HG02759 (cell line): ENCODE measurements around the gene ZNF415.
A peak's percentile ranks its signal among the peaks of the same experiment; 100 is the strongest.
"Not testable (repeated sequence)": the region's sequence is repeated elsewhere in the genome, so short reads cannot be mapped to it uniquely, and the experiment has no call there.

Experiments used
- ATAC-seq: cut with Tn5 transposase; IDR thresholded peaks from one replicate; pipeline ENCODE4 v1.9.1; 2021; ENCODE audit warnings: mild to moderate bottlenecking, moderate library complexity; ENCODE audit not compliant: unreplicated experiment

Gene ZNF415

DNA sequence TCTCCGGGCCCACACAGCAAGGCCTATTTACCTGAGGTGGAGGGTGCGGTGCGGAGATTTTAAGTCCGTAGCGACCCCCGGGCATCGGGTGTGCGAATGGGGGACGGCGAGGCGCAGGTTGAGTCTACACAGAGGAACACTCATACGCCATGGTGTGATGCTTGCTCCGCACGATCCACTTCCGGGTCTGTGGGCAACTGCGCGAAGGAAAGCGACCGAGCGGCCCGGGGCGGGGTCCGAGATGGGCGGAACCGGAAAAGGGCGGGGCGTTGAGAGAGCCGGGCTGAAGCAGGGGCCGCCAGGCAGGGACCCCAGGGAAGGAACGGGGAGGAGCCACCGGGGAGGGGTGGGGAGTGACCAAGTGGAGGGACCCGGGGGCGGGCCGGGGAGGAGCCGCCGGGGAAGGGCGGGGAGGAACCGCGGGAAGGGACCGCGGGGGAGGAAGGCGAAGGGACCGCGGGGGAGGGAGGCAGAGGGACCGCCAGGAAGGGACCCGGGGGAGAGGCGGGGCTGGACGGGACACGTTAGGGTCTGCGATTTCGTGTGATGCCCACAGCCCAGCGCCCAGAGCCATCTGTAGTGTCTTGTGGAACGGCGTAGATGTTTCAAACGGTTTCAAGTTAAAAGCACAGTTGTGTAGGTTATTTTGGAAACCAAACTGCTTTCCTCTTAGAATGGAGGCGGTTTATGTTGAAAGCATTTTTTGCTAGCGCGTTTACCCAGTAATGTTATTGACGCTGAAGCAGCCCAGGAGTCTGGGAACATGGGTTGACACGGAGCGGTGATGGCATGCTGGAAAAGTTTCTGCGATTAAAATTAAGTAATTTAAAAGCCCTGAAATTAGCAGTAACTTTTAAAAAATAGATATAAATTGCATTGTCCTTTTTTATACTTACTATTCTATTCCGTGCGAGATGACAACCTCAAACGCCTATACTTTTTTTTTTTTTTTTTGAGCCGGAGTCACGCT, 29.2 kb downstream of the ZNF415 start, which contains the start of gene ZNF160:
ZNF160 (minus strand) TSS at position 189 of the 970 bp plus-strand sequence. CDS start 17,146 bp downstream, outside the sequence.
- ATAC-seq = peak; percentile 96

DNA sequence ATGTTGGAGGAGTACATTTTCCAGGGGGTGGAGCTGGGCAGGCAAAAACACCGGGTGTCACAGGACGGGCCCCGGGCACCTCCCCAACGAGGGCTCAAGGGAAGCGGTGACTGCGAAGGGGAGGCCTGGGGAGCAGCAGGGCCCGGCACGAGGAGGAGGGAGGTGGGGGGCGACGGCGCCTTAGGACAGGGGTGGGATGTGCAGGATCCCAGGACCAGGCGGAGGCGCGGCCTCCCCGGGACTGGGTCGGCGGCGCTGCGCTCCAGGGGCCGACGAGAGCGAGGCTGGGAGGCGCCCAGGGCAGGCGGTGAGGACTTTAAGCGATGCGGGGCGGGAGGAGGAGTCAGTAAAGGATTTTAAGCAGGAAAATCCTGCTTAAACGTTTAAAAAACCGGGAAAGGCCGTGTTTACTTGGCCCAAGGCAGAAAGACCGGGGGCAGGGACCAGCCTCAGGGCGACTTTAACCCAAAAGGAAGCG, 29.9 kb downstream of the ZNF415 start:
- ATAC-seq = peak; percentile 25

DNA sequence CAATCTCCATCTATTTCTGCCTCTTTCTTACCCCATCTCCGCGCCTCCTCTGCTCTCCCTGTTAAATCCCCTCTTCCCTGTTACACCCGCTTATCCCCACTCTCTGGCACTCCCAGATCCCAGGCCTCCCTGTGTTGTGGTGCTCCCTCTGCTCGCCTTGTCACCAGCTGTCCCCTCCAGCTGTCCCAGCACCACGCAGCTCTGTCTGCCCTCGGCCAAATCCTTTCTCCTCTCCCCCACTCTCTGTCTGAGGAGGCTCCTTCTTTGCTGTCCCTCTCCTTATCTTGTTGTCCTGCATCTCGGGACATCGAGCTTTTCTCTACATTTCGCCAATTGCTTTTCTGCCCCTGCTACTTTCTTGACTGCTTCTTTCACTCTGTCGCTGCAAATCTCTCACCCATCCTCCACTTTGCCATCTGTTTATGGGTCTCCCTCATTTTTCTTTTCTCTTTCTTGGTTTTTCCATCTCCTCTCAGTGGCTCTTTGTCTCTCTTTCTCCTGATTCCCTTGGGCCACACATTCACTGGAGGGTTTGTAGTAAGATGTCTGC, 30.4 kb downstream of the ZNF415 start:
- no peak for ATAC-seq

DNA sequence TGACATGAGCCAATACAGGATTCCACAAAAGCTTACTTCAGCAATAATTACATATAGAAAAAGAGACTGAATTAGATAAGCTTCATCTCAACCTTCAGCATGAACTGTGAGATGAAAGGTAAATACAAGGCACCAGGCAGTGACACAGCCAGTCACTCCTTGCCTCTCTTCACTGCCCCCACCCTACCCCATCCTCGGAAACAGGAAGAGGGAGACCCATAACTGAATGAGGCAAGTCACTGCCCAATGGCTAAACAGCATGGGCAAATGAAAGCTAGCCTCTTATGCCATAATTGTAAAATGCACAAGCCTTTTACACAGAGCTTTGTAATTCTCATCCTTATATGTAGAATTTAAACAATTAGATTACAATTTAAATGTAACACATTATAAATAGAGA, 31.2 kb downstream of the ZNF415 start:
- no peak for ATAC-seq

DNA sequence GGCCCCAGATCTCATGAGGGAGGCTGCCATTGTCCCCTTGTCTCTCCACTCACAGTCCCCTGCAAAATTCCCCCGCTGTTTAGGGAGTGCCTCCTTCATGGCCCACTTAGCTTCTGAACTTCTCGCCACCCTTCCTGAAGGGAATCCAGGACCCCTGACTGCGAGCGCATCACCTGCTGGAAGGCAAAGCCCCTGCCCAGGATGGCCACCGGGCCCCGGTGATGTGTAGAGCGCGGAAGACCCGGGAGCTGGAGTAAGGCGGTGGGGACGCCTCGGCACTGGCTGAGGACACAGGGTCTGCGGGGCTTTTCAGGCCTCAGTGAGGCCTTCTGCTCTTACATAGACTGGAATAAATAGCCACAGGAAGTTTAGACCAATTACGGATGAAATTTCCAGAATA, 34.1 kb downstream of the ZNF415 start:
- not testable (repeated sequence) for ATAC-seq

DNA sequence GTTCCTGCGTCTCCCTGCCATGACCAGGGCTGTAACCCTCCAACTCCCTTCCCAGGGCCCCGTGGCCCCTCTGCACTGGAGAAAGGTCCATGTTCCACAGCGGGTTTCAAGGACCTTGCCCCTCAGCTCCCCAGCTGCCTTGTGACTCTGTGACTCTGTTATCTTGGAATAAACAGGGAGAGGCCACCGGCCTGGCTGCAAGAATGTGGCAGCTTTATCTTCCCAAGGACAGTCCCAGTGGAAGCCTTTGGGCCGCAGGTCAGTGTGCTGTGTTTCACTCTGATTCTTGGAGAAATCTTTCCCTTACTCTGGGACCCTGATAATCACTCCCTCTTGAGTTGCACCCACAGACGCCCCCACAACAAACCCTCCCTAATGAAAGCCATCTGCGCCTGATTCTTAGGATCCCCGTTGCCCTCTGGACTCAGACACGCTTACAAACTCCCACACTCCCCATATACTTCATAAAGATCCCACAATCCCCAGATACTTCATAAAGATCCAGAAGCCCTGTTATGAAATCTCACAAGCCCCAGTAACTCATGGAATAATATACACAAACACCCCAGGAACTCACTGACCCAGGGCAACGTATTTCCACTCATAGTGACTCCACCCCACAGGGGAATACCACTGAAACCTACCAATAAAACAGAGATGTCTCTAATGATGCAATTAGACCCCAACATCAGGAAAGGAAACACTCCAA, 35.6 kb downstream of the ZNF415 start:
- not testable (repeated sequence) for ATAC-seq

DNA sequence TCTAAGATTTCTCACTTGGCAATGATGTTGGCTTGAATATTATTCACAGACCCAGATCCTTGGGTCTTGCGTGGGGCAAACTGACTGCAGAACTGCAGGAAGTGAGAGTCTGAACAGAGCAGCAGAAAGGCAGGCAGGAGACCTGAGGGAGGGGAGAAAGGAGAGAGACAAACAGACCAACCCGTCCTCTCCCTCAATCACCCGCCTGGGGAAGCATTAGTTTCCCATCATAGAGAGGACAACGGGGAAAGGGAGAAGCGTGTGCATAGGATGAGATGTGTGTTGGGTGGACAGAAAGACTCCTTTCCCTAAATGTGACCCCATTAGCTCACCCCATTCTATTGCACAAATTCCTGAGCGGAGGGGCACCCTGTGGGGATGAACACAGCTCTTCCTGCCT, 36.1 kb downstream of the ZNF415 start:
- ATAC-seq = not testable (repeated sequence)

DNA sequence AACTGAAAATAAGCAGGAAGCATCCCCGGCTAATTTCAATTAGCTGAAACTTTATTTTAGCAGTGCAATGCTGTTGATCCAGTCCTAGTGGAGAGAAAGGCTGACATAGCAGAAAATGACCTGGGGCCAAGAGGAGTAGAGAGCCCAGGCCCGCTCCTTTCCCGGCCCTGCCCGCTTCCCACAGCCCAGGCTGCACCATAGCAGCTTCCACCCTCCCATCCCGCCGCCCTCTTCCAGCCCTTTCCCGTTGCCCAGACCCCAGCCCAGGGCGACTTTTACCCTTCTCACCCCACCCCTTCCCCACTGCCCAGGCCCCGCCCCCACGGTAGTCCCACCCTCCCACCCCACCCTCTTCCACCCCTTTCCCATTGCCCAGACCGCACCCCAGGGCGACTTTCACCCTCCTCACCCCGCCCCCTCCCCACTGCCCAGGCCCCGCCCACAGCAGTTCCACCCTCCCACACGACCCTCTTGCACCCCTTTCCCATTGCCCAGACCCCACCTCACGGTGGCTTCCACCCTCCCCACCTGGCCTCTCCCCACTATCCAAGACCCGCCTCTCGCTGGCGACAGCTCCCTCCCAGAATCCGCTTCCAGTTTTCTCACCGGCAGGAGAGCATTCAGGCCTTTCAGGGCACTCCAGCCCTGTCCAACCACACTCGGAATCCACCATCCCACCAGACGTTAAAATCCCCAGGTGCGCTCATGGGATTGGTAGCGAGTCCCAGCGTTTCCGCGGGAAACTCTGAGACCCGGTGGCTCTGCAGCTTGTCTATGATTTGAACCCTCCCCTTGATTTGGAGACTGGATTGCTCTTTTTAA, 37.7 kb downstream of the ZNF415 start:
- no peak for ATAC-seq

DNA sequence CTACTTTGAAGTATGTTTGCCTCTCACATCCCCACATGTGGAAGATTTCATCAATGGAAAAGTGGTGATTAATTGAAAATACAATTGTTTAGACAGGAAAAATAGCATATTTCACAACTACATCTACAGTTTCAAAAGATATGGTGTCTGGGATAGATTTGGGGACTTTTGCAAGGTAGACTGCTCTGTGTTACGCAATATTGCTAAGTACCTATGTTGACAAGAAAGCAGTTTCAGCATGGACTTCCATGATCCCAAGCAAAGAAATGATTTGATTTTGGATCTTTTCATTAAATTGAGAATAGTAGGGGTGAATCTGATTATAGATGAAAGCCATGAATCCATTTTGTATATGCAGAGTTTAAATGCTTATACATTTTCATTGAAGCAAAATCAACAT, 40.0 kb downstream of the ZNF415 start:
- ATAC-seq = no peak

DNA sequence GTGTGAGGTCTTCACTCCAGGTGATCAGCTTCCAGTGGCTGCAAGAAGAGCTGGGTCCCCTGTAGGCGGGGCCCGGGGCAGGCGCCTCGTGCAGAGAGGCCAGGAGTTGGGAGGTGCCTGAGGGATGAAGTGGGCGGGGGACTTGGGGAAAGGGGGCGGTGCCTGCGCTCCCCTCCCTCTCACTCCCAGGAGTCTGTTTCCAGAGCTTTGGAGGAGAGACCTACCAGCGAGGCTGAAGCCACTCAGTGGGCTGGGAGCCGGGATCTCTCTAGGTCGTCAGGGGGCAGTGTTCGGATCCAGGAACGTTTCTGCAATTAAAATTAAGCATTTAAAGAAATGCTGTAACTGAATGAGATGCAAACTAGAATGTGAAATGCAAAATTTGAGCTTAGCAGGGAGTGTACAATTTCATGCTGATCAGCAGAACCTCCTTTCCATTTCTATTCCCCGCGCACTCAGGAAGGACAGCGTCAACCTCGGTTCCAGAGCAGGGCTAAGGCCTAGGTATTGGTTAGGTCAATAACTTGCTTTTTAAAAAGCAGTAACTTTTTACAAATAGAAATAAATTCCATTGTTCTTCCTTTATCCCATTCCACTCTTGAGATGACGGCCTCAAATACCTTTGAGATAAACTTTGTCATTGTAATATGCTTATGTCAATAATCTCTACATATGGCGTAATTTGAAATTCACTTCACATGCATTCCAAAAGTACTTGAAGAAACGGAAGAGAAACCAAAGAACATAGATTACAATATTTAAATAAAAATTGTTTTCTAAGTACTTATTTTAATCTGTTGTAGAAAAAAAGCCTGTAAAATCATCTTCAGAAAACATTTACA, 41.1 kb downstream of the ZNF415 start:
- no peak for ATAC-seq

DNA sequence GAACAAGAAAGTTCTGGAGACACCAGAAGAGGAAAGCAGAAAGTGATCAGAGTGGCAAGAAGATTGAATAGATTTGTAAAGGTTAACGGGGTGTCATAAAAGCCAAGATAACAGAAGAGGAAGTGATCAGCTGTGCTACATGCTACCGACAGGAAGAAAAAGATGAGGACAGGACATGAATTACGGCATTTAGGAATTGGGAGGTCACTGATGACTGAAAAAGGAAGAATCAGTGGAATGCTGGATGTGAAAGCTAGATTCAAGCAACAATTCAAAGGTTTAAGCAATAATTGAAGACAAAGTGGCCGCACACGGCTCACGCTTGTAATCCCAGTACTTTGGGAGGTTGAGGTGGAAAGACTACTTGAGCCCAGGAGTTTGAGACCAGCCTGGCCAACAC, 44.6 kb downstream of the ZNF415 start:
- no peak for ATAC-seq

DNA sequence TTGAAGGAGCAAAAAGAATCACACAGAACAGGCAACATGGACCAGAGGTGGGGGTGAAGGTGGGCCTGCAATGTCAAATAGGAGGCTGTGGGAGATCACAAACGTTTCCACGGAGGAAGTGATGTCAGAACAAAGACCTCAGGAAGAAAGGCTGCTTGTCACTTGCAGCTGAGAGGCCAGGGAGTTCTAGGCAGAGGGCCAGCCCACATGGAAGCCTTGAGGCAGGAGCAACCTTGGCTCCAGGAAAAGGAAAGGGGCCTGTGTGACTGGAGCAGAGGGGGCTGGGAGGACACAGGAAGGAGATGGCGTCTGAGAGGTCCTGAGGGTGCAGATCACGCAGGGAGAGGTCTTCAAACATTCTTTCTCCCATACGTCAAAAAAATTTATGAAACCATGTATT, 45.8 kb downstream of the ZNF415 start:
- no peak for ATAC-seq

DNA sequence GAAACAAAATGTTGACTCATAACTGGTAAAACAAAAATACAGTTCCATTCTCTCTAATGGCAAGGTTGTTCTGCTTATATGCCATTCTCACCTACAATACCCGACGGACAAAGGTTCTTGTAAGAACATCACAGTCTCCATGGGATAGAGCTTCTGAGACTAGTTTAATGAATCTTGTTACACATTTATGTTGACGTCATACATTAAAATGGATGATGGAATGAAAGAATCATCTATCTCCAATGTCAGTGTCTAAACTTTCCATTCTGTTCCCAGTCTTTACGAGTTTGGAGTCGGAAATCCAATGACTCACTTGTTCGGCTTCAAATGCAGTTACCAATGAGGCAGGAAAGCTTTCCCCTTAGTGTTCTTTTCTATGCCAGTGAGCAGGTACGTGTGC, 47.2 kb downstream of the ZNF415 start:
- ATAC-seq = no peak

DNA sequence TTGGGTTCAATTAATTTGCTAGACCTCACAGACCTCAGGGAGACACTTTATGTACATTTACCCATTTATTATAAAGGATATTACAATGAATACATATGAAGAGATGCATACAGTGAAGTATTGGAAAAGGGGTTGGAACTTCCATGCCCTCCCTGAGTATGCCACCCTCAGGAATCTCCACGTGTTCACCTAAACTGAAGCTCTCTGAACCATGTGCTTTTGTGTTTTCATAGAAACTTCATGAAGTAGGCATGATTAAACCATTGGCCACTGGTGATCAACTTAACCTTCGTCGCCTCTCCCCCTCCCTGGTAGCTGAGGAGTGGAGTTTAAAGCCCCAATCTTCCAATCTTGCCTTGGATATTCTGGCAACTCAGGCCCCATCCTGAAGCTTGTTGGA, 49.8 kb downstream of the ZNF415 start:
- ATAC-seq = no peak

DNA sequence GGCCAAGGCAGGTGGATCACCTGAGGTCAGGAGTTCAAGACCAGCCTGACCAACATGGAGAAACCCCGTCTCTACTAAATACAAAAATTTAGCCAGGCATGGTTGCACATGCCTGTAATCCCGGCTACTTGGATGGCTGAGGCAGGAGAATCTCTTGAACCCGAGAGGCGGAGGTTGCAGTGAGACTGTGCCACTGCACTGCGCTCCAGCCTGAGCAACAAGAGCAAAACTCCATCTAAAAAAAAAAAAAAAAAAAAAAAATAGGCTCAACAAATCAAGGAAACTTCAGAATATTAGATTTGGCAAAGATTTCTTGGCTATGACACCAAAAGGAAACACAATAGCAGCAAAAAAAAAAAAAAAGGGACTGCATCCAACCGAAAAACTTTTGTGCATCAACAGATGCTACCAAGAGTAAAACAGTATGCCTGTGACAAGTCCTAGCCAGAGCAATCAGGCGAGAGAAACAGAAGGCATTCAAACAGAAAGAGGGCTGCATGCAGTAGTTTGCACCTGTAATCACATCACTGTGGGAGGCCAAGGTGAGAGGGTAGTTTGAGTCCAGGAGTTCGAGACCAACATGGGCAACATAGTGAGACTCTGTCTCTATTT, 53.3 kb downstream of the ZNF415 start:
- ATAC-seq = no peak

DNA sequence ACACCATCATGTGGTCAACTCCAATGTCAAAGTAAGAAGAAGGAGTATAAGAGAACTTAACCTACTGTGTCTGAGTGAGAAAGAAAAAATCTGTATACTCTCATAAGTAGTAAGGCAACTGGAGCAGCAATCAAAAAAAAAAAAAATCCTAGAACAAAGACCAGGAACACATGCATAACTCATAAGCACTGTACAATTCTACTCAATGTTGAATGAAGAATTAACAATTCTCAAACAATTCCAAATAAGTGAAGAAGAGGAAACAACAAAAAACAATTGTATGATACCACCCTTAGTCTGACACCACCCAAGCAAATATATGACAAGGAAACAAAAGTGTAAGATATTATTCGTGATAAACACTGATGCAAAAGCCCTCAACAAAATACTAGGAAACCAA, 54.0 kb downstream of the ZNF415 start:
- ATAC-seq = no peak

DNA sequence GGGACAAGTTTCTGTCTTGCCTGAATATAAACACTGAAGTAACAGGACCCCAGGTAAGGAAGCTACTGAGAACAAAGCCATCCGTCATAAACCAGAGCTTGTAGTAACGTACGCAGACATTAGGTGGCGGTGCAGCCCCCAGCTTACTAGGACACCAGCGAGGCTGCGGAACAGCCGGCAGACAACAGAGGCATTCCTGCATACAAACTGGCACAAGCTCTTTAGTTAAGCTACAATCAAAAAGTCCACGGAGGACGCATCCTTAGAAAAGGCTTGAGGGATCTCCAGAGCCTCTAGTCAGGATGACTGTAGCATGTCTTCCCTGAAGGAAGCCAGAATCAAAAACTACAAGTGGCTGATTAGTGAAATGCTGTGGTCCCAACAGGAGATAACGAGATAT, 55.7 kb downstream of the ZNF415 start:
- no peak for ATAC-seq

DNA sequence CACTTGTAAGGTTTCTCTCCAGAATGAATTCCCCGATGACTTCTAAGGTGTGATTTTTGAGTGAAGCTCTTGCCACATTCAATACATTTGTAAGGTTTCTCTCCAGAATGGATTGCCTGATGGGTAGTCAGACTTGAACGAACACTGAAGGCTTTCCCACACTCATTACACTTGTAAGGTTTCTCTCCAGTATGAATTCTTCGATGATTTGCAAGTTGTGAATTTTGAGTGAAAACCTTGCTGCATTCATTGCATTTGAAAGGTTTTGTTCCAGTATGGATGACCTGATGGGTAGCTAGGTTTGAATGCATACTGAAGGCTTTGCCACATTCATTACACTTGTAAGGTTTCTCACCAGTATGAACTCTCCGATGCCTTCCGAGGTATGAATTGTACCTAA, 63.9 kb downstream of the ZNF415 start:
- ATAC-seq = no peak

DNA sequence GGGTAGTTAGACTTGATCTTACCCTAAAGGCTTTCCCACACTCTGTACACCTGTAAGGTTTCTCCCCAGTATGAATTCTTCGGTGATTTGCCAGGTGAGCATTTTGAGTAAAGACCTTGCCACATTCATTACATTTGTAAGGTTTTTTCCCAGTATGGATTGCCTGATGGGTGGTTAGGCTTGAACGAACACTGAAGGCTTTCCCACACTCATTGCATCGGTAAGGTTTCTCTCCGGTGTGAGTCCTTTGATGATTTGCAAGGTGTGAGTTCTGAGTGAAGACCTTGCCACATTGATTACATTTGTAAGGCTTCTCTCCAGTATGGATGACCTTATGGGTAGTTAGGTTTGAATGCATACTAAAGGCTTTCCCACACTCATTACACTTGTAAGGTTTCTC, 64.5 kb downstream of the ZNF415 start:
- no peak for ATAC-seq
